Neural cell (in vitro differentiated cells): ENCODE measurements around the gene F13A1. TPM values are rescaled to one million over a fixed set of nuclear protein-coding genes. Genes with fewer than 3 reads are reported as not detected.

Experiments
- H2AFZ ChIP-seq: fragments of 200-600, 300-800 bp; sonication (generic), shearing (Covaris generic); 2 replicates; pipeline ENCODE4 v1.6.0; 2014; ENCODE audit warnings: low read depth, mild to moderate bottlenecking, antibody characterized with exemption, low read length, moderate library complexity
- H3F3A ChIP-seq: fragments of 200-600 bp; shearing (Covaris generic); 2 replicates; pipeline ENCODE4 v1.6.1; 2016; ENCODE audit warnings: mild to moderate bottlenecking, moderate library complexity, mixed read lengths, antibody characterized with exemption, low read length; ENCODE audit not compliant: insufficient read depth, poor library complexity, severe bottlenecking
- H3K27ac ChIP-seq: fragments of 200-600, 300-800 bp; sonication (generic), shearing (Covaris generic); 2 replicates; pipeline ENCODE4 v1.5.1; 2014; ENCODE audit warnings: mild to moderate bottlenecking, low read length, moderate library complexity
- H3K27me3 ChIP-seq: fragments of 300-800, 200-600 bp; sonication (generic), shearing (Covaris generic); 2 replicates; pipeline ENCODE4 v1.6.0; 2014; ENCODE audit warnings: mild to moderate bottlenecking, low read depth, low read length, moderate library complexity; ENCODE audit not compliant: insufficient read depth
- H3K36me3 ChIP-seq: fragments of 300-800, 200-600 bp; sonication (generic), shearing (Covaris generic); 2 replicates; pipeline ENCODE4 v1.5.1; 2014; ENCODE audit warnings: mild to moderate bottlenecking, antibody characterized with exemption, low read length, moderate library complexity; ENCODE audit not compliant: insufficient read depth
- H3K4me2 ChIP-seq: fragments of 300-800, 200-600 bp; sonication (generic), shearing (Covaris generic); 2 replicates; pipeline ENCODE4 v1.6.0; 2014; ENCODE audit warnings: mild to moderate bottlenecking, low read length
- H3K4me3 ChIP-seq: fragments of 300-800, 200-600 bp; sonication (generic), shearing (Covaris generic); 2 replicates; pipeline ENCODE4 v1.5.1; 2014; ENCODE audit warnings: mild to moderate bottlenecking, low read length, moderate library complexity
- H3K79me2 ChIP-seq: fragments of 200-600 bp; shearing (Covaris generic); replicated peaks from 2 replicates; pipeline ENCODE4 v1.6.0; 2014; ENCODE audit warnings: mild to moderate bottlenecking, low read length, moderate library complexity; ENCODE audit not compliant: insufficient read depth
- H3K9ac ChIP-seq: fragments of 300-800, 200-600 bp; sonication (generic), shearing (Covaris generic); 2 replicates; pipeline ENCODE4 v1.6.1; 2016; ENCODE audit warnings: mild to moderate bottlenecking, low read length, mixed read lengths
- H3K9me2 ChIP-seq: fragments of 200-600 bp; shearing (Covaris generic); 2 replicates; pipeline ENCODE4 v1.6.1; 2016; ENCODE audit warnings: mild to moderate bottlenecking, low read length, mixed read lengths; ENCODE audit not compliant: insufficient read depth
- H3K9me3 ChIP-seq: fragments of 200-600, 300-800 bp; sonication (generic), shearing (Covaris generic); 2 replicates; pipeline ENCODE4 v1.6.1; 2016; ENCODE audit warnings: mild to moderate bottlenecking, mixed run types, low read length, moderate library complexity, mixed read lengths
- H4K20me1 ChIP-seq: fragments of 200-600 bp; shearing (Covaris generic); 2 replicates; pipeline ENCODE4 v1.6.1; 2016; ENCODE audit warnings: mild to moderate bottlenecking, mixed run types; ENCODE audit not compliant: insufficient read depth
- EP300 ChIP-seq: fragments of 450-650 bp; conservative IDR thresholded peaks from 2 replicates; pipeline ENCODE4 v1.6.1; 2014; ENCODE audit warnings: antibody characterized with exemption, mild to moderate bottlenecking, moderate library complexity; ENCODE audit not compliant: poor library complexity, severe bottlenecking
- EZH2 ChIP-seq: fragments of 200-600, 300-800 bp; shearing (Covaris generic), sonication (generic); IDR thresholded peaks from 2 replicates; pipeline ENCODE4 v1.6.1; 2014; ENCODE audit warnings: antibody characterized with exemption, low read length, borderline replicate concordance, mild to moderate bottlenecking; ENCODE audit not compliant: insufficient read depth, poor library complexity, severe bottlenecking
- MXI1 ChIP-seq: fragments of 450-650 bp; conservative IDR thresholded peaks from 2 replicates; pipeline ENCODE4 v1.6.1; 2014; ENCODE audit warnings: antibody characterized with exemption, mild to moderate bottlenecking; ENCODE audit not compliant: poor library complexity, severe bottlenecking
- POLR2AphosphoS5 ChIP-seq: IDR thresholded peaks from 2 replicates; pipeline ENCODE4 v1.6.1; 2012
- RAD21 ChIP-seq: fragments of 450-650 bp; conservative IDR thresholded peaks from 2 replicates; pipeline ENCODE4 v1.6.1; 2014; ENCODE audit warnings: antibody characterized with exemption, mild to moderate bottlenecking, moderate library complexity
- SMC3 ChIP-seq: fragments of 450-650 bp; conservative IDR thresholded peaks from 2 replicates; pipeline ENCODE4 v1.6.1; 2014; ENCODE audit warnings: antibody characterized with exemption, mild to moderate bottlenecking, moderate library complexity; ENCODE audit not compliant: poor library complexity
- TAF1 ChIP-seq: IDR thresholded peaks from 2 replicates; pipeline ENCODE4 v1.6.1; 2012; ENCODE audit warnings: low read depth
- polyA plus RNA-seq: library from polyadenylated mRNA; depleted of rRNA; stranded (reverse); fragments of >200 nt; gene quantifications from 2 replicates; pipeline ENCODE4 v1.2.3, GENCODE V29; 2014
- TF ChIP-seq, protein P1 (sequence below): fragments of 450-650 bp; IDR thresholded peaks from 2 replicates; pipeline ENCODE4 v1.5.1; 2014; ENCODE audit warnings: antibody characterized with exemption, mild to moderate bottlenecking, moderate library complexity; ENCODE audit not compliant: poor library complexity, severe bottlenecking
- TF ChIP-seq, protein P2 (sequence below): IDR thresholded peaks from 2 replicates; pipeline ENCODE4 v1.6.1; 2012; ENCODE audit warnings: borderline replicate concordance

F13A1 gene
- polyA plus RNA-seq, 1 donor from 2014 or later = not detected

GRCh38 chr6:6179858-6180623 is 140.4 kb downstream of the F13A1 start:
- no peak overlapping the region for H3K9ac ChIP-seq
- H3K9me2 ChIP-seq = no peaks in the 10 kb centered on the region
- no peaks in the 10 kb centered on the region for H3K36me3 ChIP-seq
- no peaks in the 10 kb centered on the region for H3F3A ChIP-seq
- H3K9me3 ChIP-seq = no peaks in the 10 kb centered on the region
- H2AFZ ChIP-seq = no peak overlapping the region
- H4K20me1 ChIP-seq = no peaks in the 10 kb centered on the region
- no peak overlapping the region for H3K4me2 ChIP-seq
- H3K79me2 ChIP-seq = no peaks in the 10 kb centered on the region
- no peaks in the 10 kb centered on the region for H3K27me3 ChIP-seq
- no peak overlapping the region for H3K4me3 ChIP-seq
- TF ChIP-seq SMC3 = no peak
- TF ChIP-seq RAD21 = no peak
- no peak for TF ChIP-seq MXI1
- TF ChIP-seq EP300 = no peak
- TF ChIP-seq EZH2 = no peak
- TF ChIP-seq, protein P1, sequence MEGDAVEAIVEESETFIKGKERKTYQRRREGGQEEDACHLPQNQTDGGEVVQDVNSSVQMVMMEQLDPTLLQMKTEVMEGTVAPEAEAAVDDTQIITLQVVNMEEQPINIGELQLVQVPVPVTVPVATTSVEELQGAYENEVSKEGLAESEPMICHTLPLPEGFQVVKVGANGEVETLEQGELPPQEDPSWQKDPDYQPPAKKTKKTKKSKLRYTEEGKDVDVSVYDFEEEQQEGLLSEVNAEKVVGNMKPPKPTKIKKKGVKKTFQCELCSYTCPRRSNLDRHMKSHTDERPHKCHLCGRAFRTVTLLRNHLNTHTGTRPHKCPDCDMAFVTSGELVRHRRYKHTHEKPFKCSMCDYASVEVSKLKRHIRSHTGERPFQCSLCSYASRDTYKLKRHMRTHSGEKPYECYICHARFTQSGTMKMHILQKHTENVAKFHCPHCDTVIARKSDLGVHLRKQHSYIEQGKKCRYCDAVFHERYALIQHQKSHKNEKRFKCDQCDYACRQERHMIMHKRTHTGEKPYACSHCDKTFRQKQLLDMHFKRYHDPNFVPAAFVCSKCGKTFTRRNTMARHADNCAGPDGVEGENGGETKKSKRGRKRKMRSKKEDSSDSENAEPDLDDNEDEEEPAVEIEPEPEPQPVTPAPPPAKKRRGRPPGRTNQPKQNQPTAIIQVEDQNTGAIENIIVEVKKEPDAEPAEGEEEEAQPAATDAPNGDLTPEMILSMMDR = no peak
- TF ChIP-seq, protein P2, sequence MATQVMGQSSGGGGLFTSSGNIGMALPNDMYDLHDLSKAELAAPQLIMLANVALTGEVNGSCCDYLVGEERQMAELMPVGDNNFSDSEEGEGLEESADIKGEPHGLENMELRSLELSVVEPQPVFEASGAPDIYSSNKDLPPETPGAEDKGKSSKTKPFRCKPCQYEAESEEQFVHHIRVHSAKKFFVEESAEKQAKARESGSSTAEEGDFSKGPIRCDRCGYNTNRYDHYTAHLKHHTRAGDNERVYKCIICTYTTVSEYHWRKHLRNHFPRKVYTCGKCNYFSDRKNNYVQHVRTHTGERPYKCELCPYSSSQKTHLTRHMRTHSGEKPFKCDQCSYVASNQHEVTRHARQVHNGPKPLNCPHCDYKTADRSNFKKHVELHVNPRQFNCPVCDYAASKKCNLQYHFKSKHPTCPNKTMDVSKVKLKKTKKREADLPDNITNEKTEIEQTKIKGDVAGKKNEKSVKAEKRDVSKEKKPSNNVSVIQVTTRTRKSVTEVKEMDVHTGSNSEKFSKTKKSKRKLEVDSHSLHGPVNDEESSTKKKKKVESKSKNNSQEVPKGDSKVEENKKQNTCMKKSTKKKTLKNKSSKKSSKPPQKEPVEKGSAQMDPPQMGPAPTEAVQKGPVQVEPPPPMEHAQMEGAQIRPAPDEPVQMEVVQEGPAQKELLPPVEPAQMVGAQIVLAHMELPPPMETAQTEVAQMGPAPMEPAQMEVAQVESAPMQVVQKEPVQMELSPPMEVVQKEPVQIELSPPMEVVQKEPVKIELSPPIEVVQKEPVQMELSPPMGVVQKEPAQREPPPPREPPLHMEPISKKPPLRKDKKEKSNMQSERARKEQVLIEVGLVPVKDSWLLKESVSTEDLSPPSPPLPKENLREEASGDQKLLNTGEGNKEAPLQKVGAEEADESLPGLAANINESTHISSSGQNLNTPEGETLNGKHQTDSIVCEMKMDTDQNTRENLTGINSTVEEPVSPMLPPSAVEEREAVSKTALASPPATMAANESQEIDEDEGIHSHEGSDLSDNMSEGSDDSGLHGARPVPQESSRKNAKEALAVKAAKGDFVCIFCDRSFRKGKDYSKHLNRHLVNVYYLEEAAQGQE = no peak
- no peak overlapping the region for H3K27ac ChIP-seq

GRCh38 chr6:6178795-6179194 is 141.7 kb downstream of the F13A1 start:
- H3K4me2 ChIP-seq = no peak overlapping the region
- no peaks in the 10 kb centered on the region for H3K27me3 ChIP-seq
- TF ChIP-seq SMC3 (no peak), MXI1 (no peak), RAD21 (no peak), EZH2 (no peak), EP300 (no peak), TAF1 (no peak), POLR2AphosphoS5 (no peak)
- TF ChIP-seq, protein P1 = no peak
- TF ChIP-seq, protein P2 = no peak

More at GRCh38 chr6:6178795-6179194, 141.7 kb downstream of the F13A1 start:
- Histone ChIP-seq H3F3A (no peaks in the 10 kb centered on the region), H3K9me3 (no peaks in the 10 kb centered on the region), H3K4me3 (no peak overlapping the region), H2AFZ (no peak overlapping the region), H3K9me2 (no peaks in the 10 kb centered on the region), H3K36me3 (no peaks in the 10 kb centered on the region), H3K79me2 (no peaks in the 10 kb centered on the region), H4K20me1 (no peaks in the 10 kb centered on the region), H3K9ac (no peak overlapping the region), H3K27ac (no peak overlapping the region)
